Loucy (cell line): Measurements from ENCODE around the gene CDH13.

Source experiments
- H2AFZ ChIP-seq: fragments of 200-600 bp; sonication (generic); 2 replicates; pipeline ENCODE4 v1.6.0; 2016; ENCODE audit warnings: antibody characterized with exemption, mild to moderate bottlenecking, low read length, moderate library complexity
- H3F3A ChIP-seq: fragments of 200-600 bp; 2 replicates; pipeline ENCODE4 v1.6.0; 2016; ENCODE audit warnings: antibody characterized with exemption, low read depth, mild to moderate bottlenecking
- H3K27me3 ChIP-seq: fragments of 200-600 bp; sonication (generic); 2 replicates; pipeline ENCODE4 v1.6.1; 2014; ENCODE audit warnings: low read length, mild to moderate bottlenecking; ENCODE audit not compliant: insufficient read depth, poor library complexity, severe bottlenecking
- H3K36me3 ChIP-seq: fragments of 200-600 bp; sonication (generic); 2 replicates; pipeline ENCODE4 v1.6.1; 2016; ENCODE audit warnings: low read length; ENCODE audit not compliant: insufficient read depth
- H3K4me1 ChIP-seq: fragments of 200-600 bp; sonication (generic); 2 replicates; pipeline ENCODE4 v1.5.1; 2014; ENCODE audit warnings: low read length, mild to moderate bottlenecking; ENCODE audit not compliant: insufficient read depth, poor library complexity, severe bottlenecking
- H3K4me2 ChIP-seq: fragments of 200-600 bp; sonication (generic); 2 replicates; pipeline ENCODE4 v1.6.0; 2014; ENCODE audit warnings: antibody characterized with exemption, low read length, low read depth, mild to moderate bottlenecking; ENCODE audit not compliant: poor library complexity, severe bottlenecking
- H3K4me3 ChIP-seq: fragments of 200-600 bp; sonication (generic); 2 replicates; pipeline ENCODE4 v1.5.1; 2014; ENCODE audit warnings: low read length, mild to moderate bottlenecking, mixed read lengths; ENCODE audit not compliant: poor library complexity, severe bottlenecking
- H3K79me2 ChIP-seq: fragments of 200-600 bp; sonication (generic); 2 replicates; pipeline ENCODE4 v1.6.1; 2014; ENCODE audit warnings: low read length; ENCODE audit not compliant: insufficient read depth
- H3K9ac ChIP-seq: fragments of 200-600 bp; sonication (generic); 2 replicates; pipeline ENCODE4 v1.6.0; 2014; ENCODE audit warnings: mild to moderate bottlenecking, low read depth, low read length, moderate library complexity; ENCODE audit not compliant: poor library complexity, severe bottlenecking
- H3K9me2 ChIP-seq: fragments of 200-600 bp; sonication (generic); replicated peaks from 2 replicates; pipeline ENCODE4 v1.6.1; 2016; ENCODE audit warnings: low read depth, low read length, mixed read lengths
- H3K9me3 ChIP-seq: fragments of 200-600 bp; sonication (generic); 2 replicates; pipeline ENCODE4 v1.6.1; 2014; ENCODE audit warnings: mild to moderate bottlenecking, antibody characterized with exemption, low read length, low read depth; ENCODE audit not compliant: insufficient read depth
- H4K20me1 ChIP-seq: fragments of 200-600 bp; sonication (generic); 2 replicates; pipeline ENCODE4 v1.6.0; 2014; ENCODE audit warnings: antibody characterized with exemption, low read length, mild to moderate bottlenecking; ENCODE audit not compliant: insufficient read depth, poor library complexity, severe bottlenecking
- CTCF ChIP-seq: fragments of 200-600 bp; sonication (generic); conservative IDR thresholded peaks from 2 replicates; pipeline ENCODE4 v1.5.1; 2014; ENCODE audit warnings: mild to moderate bottlenecking, antibody characterized with exemption, low read length
- EZH2phosphoT487 ChIP-seq: fragments of 200-600 bp; IDR thresholded peaks from 2 replicates; pipeline ENCODE4 v1.6.1; 2018; ENCODE audit warnings: antibody characterized with exemption, mild to moderate bottlenecking, moderate library complexity, borderline replicate concordance

Gene CDH13

GRCh38 chr16:83676086-83676485 is 1049.3 kb downstream of the CDH13 start:
- H3F3A ChIP-seq = no peaks in the 10 kb centered on the region
- no peak for TF ChIP-seq CTCF
- no peak for TF ChIP-seq EZH2phosphoT487
- H3K4me3 ChIP-seq = no peak overlapping the region
- H3K36me3 ChIP-seq = no peaks in the 10 kb centered on the region
- no peak overlapping the region for H2AFZ ChIP-seq
- no peak overlapping the region for H3K9ac ChIP-seq
- no peaks in the 10 kb centered on the region for H3K9me2 ChIP-seq
- no peaks in the 10 kb centered on the region for H3K4me1 ChIP-seq
- no peaks in the 10 kb centered on the region for H3K79me2 ChIP-seq
- H3K4me2 ChIP-seq = no peak overlapping the region
- no peaks in the 10 kb centered on the region for H3K9me3 ChIP-seq
- H3K27me3 ChIP-seq = no peaks in the 10 kb centered on the region
- no peaks in the 10 kb centered on the region for H4K20me1 ChIP-seq

- H3K4me1 ChIP-seq = no peaks in the 10 kb centered on the region
- TF ChIP-seq CTCF (no peak), EZH2phosphoT487 (no peak)
- no peaks in the 10 kb centered on the region for H3K9me2 ChIP-seq
- H3K4me3 ChIP-seq = no peak overlapping the region
- H3K27me3 ChIP-seq = no peaks in the 10 kb centered on the region
- no peaks in the 10 kb centered on the region for H3K9me3 ChIP-seq
- H4K20me1 ChIP-seq = no peaks in the 10 kb centered on the region
- H3F3A ChIP-seq = no peaks in the 10 kb centered on the region
- no peaks in the 10 kb centered on the region for H3K36me3 ChIP-seq
- H2AFZ ChIP-seq = no peak overlapping the region
- H3K9ac ChIP-seq = no peak overlapping the region
- H3K4me2 ChIP-seq = no peak overlapping the region
- no peaks in the 10 kb centered on the region for H3K79me2 ChIP-seq
These were observed 1054.2 kb downstream of the CDH13 start for GRCh38 chr16:83680980-83681379.

GRCh38 chr16:83681381-83681956 is 1054.7 kb downstream of the CDH13 start:
- Histone ChIP-seq H3K4me2 (no peak overlapping the region), H3K9me2 (no peaks in the 10 kb centered on the region), H3F3A (no peaks in the 10 kb centered on the region), H3K79me2 (no peaks in the 10 kb centered on the region), H3K27me3 (no peaks in the 10 kb centered on the region), H3K9ac (no peak overlapping the region), H2AFZ (no peak overlapping the region), H3K4me1 (no peaks in the 10 kb centered on the region), H3K9me3 (no peaks in the 10 kb centered on the region), H3K36me3 (no peaks in the 10 kb centered on the region), H4K20me1 (no peaks in the 10 kb centered on the region), H3K4me3 (no peak overlapping the region)
- TF ChIP-seq CTCF = no peak
- no peak for TF ChIP-seq EZH2phosphoT487
